ENCODE measurements around the gene CS.

- TF ChIP-seq CTCF (conservative IDR thresholded peaks at IDR 0.05 in 1 of 2, IDR thresholded peaks at IDR 0.05 in 1 of 2; ENCODE audit: extremely low read depth in 1 of 2, insufficient read depth in 1 of 2, low read depth in 1 of 2, low read length in 2 of 2): no peak
- no peak for TF ChIP-seq EZH2 (IDR thresholded peaks at IDR 0.05; ENCODE audit: borderline replicate concordance, low read length)
These were observed 52.2 kb downstream of the CS start for GRCh38 chr12:56247923-56248322.
